ENCODE data around the gene FBXO41. TPM values are rescaled to one million over a fixed set of nuclear protein-coding genes. Genes with fewer than 3 reads are reported as not detected.

The FBXO41 gene
- total and polyA plus RNA-seq, 2 donors (not counting 3 experiments of a cell fraction or from before 2014, with no cell fraction given), result 0.88 to 1.5 TPM

DNA sequence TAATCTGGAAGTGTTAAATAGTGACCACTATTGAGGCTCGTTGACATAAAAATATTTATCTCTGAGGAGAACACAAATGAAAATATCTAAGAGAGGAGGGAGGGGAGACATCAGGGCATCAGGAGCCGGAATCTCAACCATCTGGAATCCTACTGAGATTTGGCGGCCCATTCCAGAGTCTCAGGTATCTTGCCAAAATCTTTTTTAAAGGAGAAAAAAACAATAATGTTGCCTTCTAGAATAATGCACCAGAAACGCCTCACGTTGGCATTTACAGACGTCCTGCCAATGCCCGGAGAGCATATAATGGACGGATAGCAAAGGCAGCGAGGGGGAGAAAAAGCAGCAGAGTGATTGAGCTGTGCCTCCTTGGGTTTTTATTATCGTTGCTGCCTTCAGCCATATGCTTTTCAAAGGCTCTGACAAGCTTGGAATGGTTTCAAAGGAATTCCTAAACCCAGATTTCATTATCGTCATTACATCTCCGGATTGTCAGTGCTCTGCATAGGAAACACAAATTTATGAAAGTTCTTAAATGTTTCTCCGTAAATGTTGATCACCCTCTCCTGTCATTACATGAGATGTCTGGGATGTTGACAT is 39.9 kb upstream of the FBXO41 start:
- no peak overlapping the region for H3K4me2 ChIP-seq (ENCODE audit: insufficient read depth, low read length)
- intact Hi-C loops (cut with micrococcal nuclease), result no loop called here
- peaks cover 6 to 10% of the 10 kb centered on the region in 2 experiments for H3K27me3 ChIP-seq (ENCODE audit: control insufficient read depth in 2 of 2, insufficient read depth in 2 of 2, low read length in 2 of 2)
- dilution Hi-C loops (cut with MboI; ENCODE audit: extremely low pct_ligation_motif_present, low sequenced_read_pairs), result no loop called here
- BruUV-seq (replicated peaks), result no TSS peak
- no peaks in the 10 kb centered on the region for H3K36me3 ChIP-seq (ENCODE audit: control insufficient read depth in 2 of 2, extremely low read depth in 1 of 2, insufficient read depth in 2 of 2, low read length in 2 of 2)
- TF ChIP-seq MYC (IDR thresholded peaks at IDR 0.05; ENCODE audit: low read depth, low read length), result no peak
- TF ChIP-seq JUN (IDR thresholded peaks at IDR 0.05; ENCODE audit: borderline replicate concordance, insufficient read depth, insufficient read length, low read depth), result no peak
- no peak for TF ChIP-seq MAX (IDR thresholded peaks at IDR 0.05; ENCODE audit: insufficient read depth, insufficient read length)
- no peak for TF ChIP-seq POLR2A (IDR thresholded peaks at IDR 0.05; ENCODE audit: low read depth, low read length)
- H3K9me3 ChIP-seq (replicated peaks; ENCODE audit: control insufficient read depth, insufficient read depth, low read length), result no peaks in the 10 kb centered on the region
- H3K79me2 ChIP-seq (ENCODE audit: control insufficient read depth, insufficient read depth, low read length), result no peaks in the 10 kb centered on the region
- H4K20me1 ChIP-seq (replicated peaks; ENCODE audit: control insufficient read depth, extremely low read depth, insufficient read depth, low read length), result no peaks in the 10 kb centered on the region
- no peak for FAIRE-seq
- ChIA-PET CTCF (no interaction called here), POLR2A (no interaction called here)
- no peak overlapping the region for H3K4me3 ChIP-seq (replicated peaks in 1 of 3; ENCODE audit: insufficient read depth in 1 of 3, low read depth in 1 of 3, low read length in 3 of 3)
- no peaks in the 10 kb centered on the region for H3K9me1 ChIP-seq (replicated peaks; ENCODE audit: control insufficient read depth, extremely low read depth, insufficient read depth, low read length)
- H3K27ac ChIP-seq (ENCODE audit: insufficient read depth, low read depth, low read length), result no peak overlapping the region
- H3K9ac ChIP-seq (replicated peaks; ENCODE audit: extremely low read depth, insufficient read depth, low read length), result no peak overlapping the region
- no peak for DNase-seq (ENCODE audit: low read depth, low spot score)
- H2AFZ ChIP-seq (ENCODE audit: low read depth, low read length), result no peak overlapping the region
- H3K4me1 ChIP-seq (ENCODE audit: control insufficient read depth, extremely low read depth, insufficient read depth, low read length), result no peaks in the 10 kb centered on the region

DNA sequence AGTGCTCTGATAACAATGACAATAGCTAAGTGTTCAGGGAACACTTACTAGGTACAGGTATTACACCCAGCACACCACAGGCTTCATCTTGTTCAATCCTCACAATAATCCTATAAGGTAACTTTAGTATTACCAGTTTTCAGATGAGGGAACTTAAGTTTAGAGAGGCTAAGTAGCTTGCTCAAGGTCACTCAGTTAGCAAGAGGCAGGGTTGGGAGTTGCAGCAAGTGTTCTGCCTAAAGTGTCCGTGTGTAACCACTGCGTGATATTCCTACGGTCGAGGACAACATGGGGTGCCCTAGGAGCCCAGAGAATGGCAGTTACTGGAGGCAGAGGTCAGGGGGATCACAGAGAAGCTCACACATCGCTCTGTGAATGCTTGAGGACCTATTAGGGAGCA is 39.3 kb upstream of the FBXO41 start:
- CTCF ChIA-PET, result no interaction called here

More for the DNA sequence above, 39.3 kb upstream of the FBXO41 start:
- Histone ChIP-seq H3K9me3 (replicated peaks; ENCODE audit: control insufficient read depth, insufficient read depth, low read length) (no peaks in the 10 kb centered on the region), H3K4me2 (ENCODE audit: insufficient read depth, low read length) (no peak overlapping the region), H3K27ac (ENCODE audit: insufficient read depth, low read depth, low read length) (no peak overlapping the region), H4K20me1 (replicated peaks; ENCODE audit: control insufficient read depth, extremely low read depth, insufficient read depth, low read length) (no peaks in the 10 kb centered on the region), H3K4me1 (ENCODE audit: control insufficient read depth, extremely low read depth, insufficient read depth, low read length) (no peaks in the 10 kb centered on the region), H3K36me3 (ENCODE audit: control insufficient read depth in 2 of 2, extremely low read depth in 1 of 2, insufficient read depth in 2 of 2, low read length in 2 of 2) (no peaks in the 10 kb centered on the region), H3K9me1 (replicated peaks; ENCODE audit: control insufficient read depth, extremely low read depth, insufficient read depth, low read length) (no peaks in the 10 kb centered on the region), H3K9ac (replicated peaks; ENCODE audit: extremely low read depth, insufficient read depth, low read length) (no peak overlapping the region), H3K79me2 (ENCODE audit: control insufficient read depth, insufficient read depth, low read length) (no peaks in the 10 kb centered on the region), H2AFZ (ENCODE audit: low read depth, low read length) (no peak overlapping the region), H3K4me3 (replicated peaks in 1 of 3; ENCODE audit: insufficient read depth in 1 of 3, low read depth in 1 of 3, low read length in 3 of 3) (no peak overlapping the region), H3K27me3 (ENCODE audit: control insufficient read depth in 2 of 2, insufficient read depth in 2 of 2, low read length in 2 of 2) (peaks cover 6 to 13% of the 10 kb centered on the region in 2 experiments)
- POLR2A ChIA-PET, result no interaction called here
- intact Hi-C loops (cut with micrococcal nuclease), result no loop called here
- FAIRE-seq, result no peak
- dilution Hi-C loops (cut with MboI; ENCODE audit: extremely low pct_ligation_motif_present, low sequenced_read_pairs), result no loop called here
- no TSS peak for BruUV-seq (replicated peaks)
- TF ChIP-seq, protein P1, sequence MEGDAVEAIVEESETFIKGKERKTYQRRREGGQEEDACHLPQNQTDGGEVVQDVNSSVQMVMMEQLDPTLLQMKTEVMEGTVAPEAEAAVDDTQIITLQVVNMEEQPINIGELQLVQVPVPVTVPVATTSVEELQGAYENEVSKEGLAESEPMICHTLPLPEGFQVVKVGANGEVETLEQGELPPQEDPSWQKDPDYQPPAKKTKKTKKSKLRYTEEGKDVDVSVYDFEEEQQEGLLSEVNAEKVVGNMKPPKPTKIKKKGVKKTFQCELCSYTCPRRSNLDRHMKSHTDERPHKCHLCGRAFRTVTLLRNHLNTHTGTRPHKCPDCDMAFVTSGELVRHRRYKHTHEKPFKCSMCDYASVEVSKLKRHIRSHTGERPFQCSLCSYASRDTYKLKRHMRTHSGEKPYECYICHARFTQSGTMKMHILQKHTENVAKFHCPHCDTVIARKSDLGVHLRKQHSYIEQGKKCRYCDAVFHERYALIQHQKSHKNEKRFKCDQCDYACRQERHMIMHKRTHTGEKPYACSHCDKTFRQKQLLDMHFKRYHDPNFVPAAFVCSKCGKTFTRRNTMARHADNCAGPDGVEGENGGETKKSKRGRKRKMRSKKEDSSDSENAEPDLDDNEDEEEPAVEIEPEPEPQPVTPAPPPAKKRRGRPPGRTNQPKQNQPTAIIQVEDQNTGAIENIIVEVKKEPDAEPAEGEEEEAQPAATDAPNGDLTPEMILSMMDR (IDR thresholded peaks at IDR 0.05; ENCODE audit: extremely low read depth in 1 of 2, insufficient read depth in 1 of 2, low read depth in 1 of 2, low read length in 2 of 2), result no peak
- TF ChIP-seq MAX (IDR thresholded peaks at IDR 0.05; ENCODE audit: insufficient read depth, insufficient read length) (no peak), JUN (IDR thresholded peaks at IDR 0.05; ENCODE audit: borderline replicate concordance, insufficient read depth, insufficient read length, low read depth) (no peak), MYC (IDR thresholded peaks at IDR 0.05; ENCODE audit: low read depth, low read length) (no peak), GATA2 (IDR thresholded peaks at IDR 0.05; ENCODE audit: insufficient read depth, insufficient read length, low read depth, low read length) (no peak), POLR2A (IDR thresholded peaks at IDR 0.05; ENCODE audit: low read depth, low read length) (no peak), POLR2AphosphoS5 (IDR thresholded peaks at IDR 0.05; ENCODE audit: insufficient read depth, low read depth, low read length) (no peak), EZH2 (IDR thresholded peaks at IDR 0.05; ENCODE audit: borderline replicate concordance, low read depth, low read length, severe bottlenecking) (no peak), FOS (IDR thresholded peaks at IDR 0.05; ENCODE audit: borderline replicate concordance, insufficient read depth, low read length) (no peak)
- DNase-seq (ENCODE audit: low read depth, low spot score), result no peak
